Endothelial cell of umbilical vein (primary cell): ENCODE results near the gene RNF168. TPM values are rescaled to one million over a fixed set of nuclear protein-coding genes. Genes with fewer than 3 reads are reported as not detected.

Experiments used
- BruUV-seq: library from RNA; stranded (reverse); fragments of 400-500 nt; replicated peaks from 2 replicates; lab custom pipeline; 2021; lab: Mats Ljungman, UMichigan
- CTCF ChIA-PET: fragments of 300-600, 350-600 bp; sonication (Branson Sonifier 250); formaldehyde crosslinking; loops from one replicate; lab custom pipeline; 2021; ENCODE audit warnings: antibody characterized with exemption, inconsistent platforms; lab: Charles Lee
- POLR2A ChIA-PET: fragments of 300-600, 350-600 bp; sonication (Branson Sonifier 250); formaldehyde crosslinking; loops from one replicate; lab custom pipeline; 2021; ENCODE audit warnings: antibody characterized with exemption, inconsistent platforms; lab: Charles Lee
- DNase-seq: peaks from one replicate; pipeline ENCODE4 v3.0.0-alpha.2; 2011; ENCODE audit warnings: low read depth, low spot score
- FAIRE-seq: peaks from 2 replicates; lab custom pipeline; 2011; peaks lifted over from hg19 to GRCh38; lab: Jason Lieb, UNC
- H2AFZ ChIP-seq: 2 replicates; pipeline ENCODE4 v1.6.0; 2012; ENCODE audit warnings: low read depth, low read length, control low read depth, inconsistent platforms
- H3K27ac ChIP-seq: 2 replicates; pipeline ENCODE4 v1.5.1; 2011; ENCODE audit warnings: low read depth, mild to moderate bottlenecking, control low read depth, low read length, moderate library complexity; ENCODE audit not compliant: insufficient read depth
- H3K27me3 ChIP-seq, 2 experiments: 2 replicates each; pipeline versions ENCODE4 v1.6.0 to v1.6.1; 2011; ENCODE audit warnings: low read length in 2 of 2, mixed read lengths in 1 of 2; ENCODE audit not compliant: control insufficient read depth in 2 of 2, insufficient read depth in 2 of 2
- H3K36me3 ChIP-seq, 2 experiments: 2 replicates in 1 of 2; 3 replicates in 1 of 2; pipeline ENCODE4 v1.5.1; 2011; ENCODE audit warnings: low read length in 2 of 2, mild to moderate bottlenecking in 1 of 2, moderate library complexity in 1 of 2; ENCODE audit not compliant: control insufficient read depth in 2 of 2, insufficient read depth in 2 of 2; ENCODE audit errors: extremely low read depth in 1 of 2
- H3K4me1 ChIP-seq: 3 replicates; pipeline ENCODE4 v1.5.1; 2011; ENCODE audit warnings: mild to moderate bottlenecking, low read length; ENCODE audit not compliant: control insufficient read depth, insufficient read depth; ENCODE audit errors: extremely low read depth
- H3K4me2 ChIP-seq: 2 replicates; pipeline ENCODE4 v1.6.1; 2011; ENCODE audit warnings: low read length, control low read depth, mixed read lengths; ENCODE audit not compliant: insufficient read depth
- H3K4me3 ChIP-seq, 3 experiments: fragments of 200-600 bp in 1 of 3; sonication (generic), shearing (Covaris generic) in 1 of 3; replicated peaks in 1 of 3; 2 replicates each; pipeline ENCODE4 v1.5.1; 2011 to 2016; ENCODE audit warnings: control low read depth in 3 of 3, low read length in 3 of 3, mild to moderate bottlenecking in 2 of 3, inconsistent platforms in 1 of 3, low read depth in 1 of 3, moderate library complexity in 1 of 3; ENCODE audit not compliant: insufficient read depth in 1 of 3
- H3K79me2 ChIP-seq: 2 replicates; pipeline ENCODE4 v1.6.0; 2012; ENCODE audit warnings: low read length, inconsistent platforms; ENCODE audit not compliant: control insufficient read depth, insufficient read depth
- H3K9ac ChIP-seq: replicated peaks from 2 replicates; pipeline ENCODE3; 2011; ENCODE audit warnings: low read length, control low read depth; ENCODE audit not compliant: insufficient read depth; ENCODE audit errors: extremely low read depth
- H3K9me1 ChIP-seq: replicated peaks from 3 replicates; pipeline ENCODE4 v1.6.0; 2011; ENCODE audit warnings: mild to moderate bottlenecking, low read length; ENCODE audit not compliant: control insufficient read depth, insufficient read depth; ENCODE audit errors: extremely low read depth
- H3K9me3 ChIP-seq: replicated peaks from 2 replicates; pipeline ENCODE4 v1.5.1; 2012; ENCODE audit warnings: low read length, inconsistent platforms; ENCODE audit not compliant: control insufficient read depth, insufficient read depth
- H4K20me1 ChIP-seq: replicated peaks from 2 replicates; pipeline ENCODE3; 2011; ENCODE audit warnings: mild to moderate bottlenecking, low read length; ENCODE audit not compliant: control insufficient read depth, insufficient read depth; ENCODE audit errors: extremely low read depth
- CTCF ChIP-seq, 2 donors: IDR thresholded peaks; 1 replicate in 1 of 2; 2 replicates in 1 of 2; pipeline ENCODE4 v1.5.1; 2011; ENCODE audit warnings: low read length in 2 of 2, mild to moderate bottlenecking in 2 of 2, moderate library complexity in 2 of 2, control low read depth in 1 of 2, inconsistent platforms in 1 of 2, low read depth in 1 of 2; ENCODE audit not compliant: insufficient read depth in 1 of 2; ENCODE audit errors: extremely low read depth in 1 of 2
- EZH2 ChIP-seq: IDR thresholded peaks from 2 replicates; pipeline ENCODE4 v1.6.1; 2012; ENCODE audit warnings: borderline replicate concordance, low read depth, mild to moderate bottlenecking, moderate library complexity, low read length, inconsistent platforms; ENCODE audit not compliant: severe bottlenecking
- FOS ChIP-seq: IDR thresholded peaks from 2 replicates; pipeline ENCODE4 v1.6.1; 2011; ENCODE audit warnings: mild to moderate bottlenecking, low read length, moderate library complexity, borderline replicate concordance; ENCODE audit not compliant: insufficient read depth
- GATA2 ChIP-seq: IDR thresholded peaks from 2 replicates; pipeline ENCODE4 v1.7.0; 2011; ENCODE audit warnings: low read depth, mild to moderate bottlenecking, moderate library complexity, mixed read lengths, low read length; ENCODE audit not compliant: insufficient read length, insufficient read depth
- JUN ChIP-seq: IDR thresholded peaks from 2 replicates; pipeline ENCODE4 v1.6.1; 2011; ENCODE audit warnings: borderline replicate concordance, low read depth; ENCODE audit not compliant: insufficient read length, insufficient read depth
- MAX ChIP-seq: IDR thresholded peaks from 2 replicates; pipeline ENCODE4 v1.6.1; 2011; ENCODE audit not compliant: insufficient read depth, insufficient read length
- MYC ChIP-seq: IDR thresholded peaks from one replicate; pipeline ENCODE4 v1.6.1; 2011; ENCODE audit warnings: mild to moderate bottlenecking, low read depth, low read length
- POLR2A ChIP-seq: IDR thresholded peaks from 2 replicates; pipeline ENCODE4 v1.6.1; 2012; ENCODE audit warnings: low read depth, mild to moderate bottlenecking, control low read depth, low read length
- POLR2AphosphoS5 ChIP-seq: IDR thresholded peaks from 2 replicates; pipeline ENCODE4 v1.6.1; 2012; ENCODE audit warnings: low read depth, mild to moderate bottlenecking, control low read depth, low read length, moderate library complexity; ENCODE audit not compliant: insufficient read depth
- dilution Hi-C: fragments of 300-500 bp; cut with MboI; formaldehyde crosslinking; loops from one replicate; pipeline ENCODE4 v1.15.0; 2019; ENCODE audit warnings: low sequenced_read_pairs; ENCODE audit not compliant: extremely low pct_ligation_motif_present
- intact Hi-C: fragments of 100-400 bp; cut with micrococcal nuclease; formaldehyde crosslinking; loops from one replicate; pipeline ENCODE4 v1.10.0; 2022
- polyA plus RNA-seq, 4 experiments: library from polyadenylated mRNA; depleted of rRNA in 3 of 4; stranded (reverse) in 3 of 4; unstranded in 1 of 4; fragments of >200 nt; gene quantifications; 2 replicates each; pipeline versions ENCODE4 v1.2.1 to v1.2.3, GENCODE V29; 2011 to 2012; ENCODE audit warnings: missing spikeins in 1 of 4
- total RNA-seq: library from RNA; stranded (reverse); gene quantifications from 2 replicates; pipeline ENCODE4 v1.2.3, GENCODE V29; 2021

The RNF168 gene
- total and polyA plus RNA-seq, 2 donors (not counting 3 experiments of a cell fraction or from before 2014, with no cell fraction given) = 4.0 to 32.9 TPM

- H3K36me3 ChIP-seq = peaks cover 20 to 23% of the 10 kb centered on the region in 2 experiments
- H3K27ac ChIP-seq = no peak overlapping the region
- intact Hi-C loops = no loop called here
- H3K4me2 ChIP-seq = no peak overlapping the region
- DNase-seq (no peak), FAIRE-seq (no peak)
- dilution Hi-C loops = no loop called here
- CTCF ChIA-PET = interaction anchor here (1.4 kb wide), 1 partner anchor 50 kb away, joined by 4 read pairs; no protein-coding TSS in a partner anchor
- POLR2A ChIA-PET = no interaction called here
- peaks cover 14% of the 10 kb centered on the region for H3K79me2 ChIP-seq
- H3K4me1 ChIP-seq = no peaks in the 10 kb centered on the region
- no peaks in the 10 kb centered on the region for H4K20me1 ChIP-seq
- no peak overlapping the region for H2AFZ ChIP-seq
- H3K4me3 ChIP-seq = no peak overlapping the region
- H3K9ac ChIP-seq = no peak overlapping the region
- H3K9me1 ChIP-seq = no peaks in the 10 kb centered on the region
- no peak for TF ChIP-seq JUN
- TF ChIP-seq MYC = no peak
- no peak for TF ChIP-seq CTCF (IDR thresholded peaks at IDR 0.05; ENCODE audit: extremely low read depth in 1 of 2, insufficient read depth in 1 of 2, low read depth in 1 of 2, low read length in 2 of 2)
- TF ChIP-seq POLR2AphosphoS5 = no peak
- TF ChIP-seq MAX = no peak
- TF ChIP-seq POLR2A = no peak
- no peak for TF ChIP-seq FOS
- no peak for TF ChIP-seq GATA2
- no peak for TF ChIP-seq EZH2
- H3K27me3 ChIP-seq = no peaks in the 10 kb centered on the region
- BruUV-seq = no TSS peak
- no peaks in the 10 kb centered on the region for H3K9me3 ChIP-seq
These were observed 31.3 kb downstream of the RNF168 start for GRCh38 chr3:196472286-196472685.
